H1 (cell line): Measurements from ENCODE around the gene IL26. TPM values are rescaled to one million over a fixed set of nuclear protein-coding genes. Genes with fewer than 3 reads are reported as not detected.

Experiments
- CEBPB ChIP-seq: IDR thresholded peaks from 2 replicates; pipeline ENCODE4 v1.6.1; 2012; ENCODE audit warnings: low read depth, low read length
- GABPA ChIP-seq: IDR thresholded peaks from 2 replicates; pipeline ENCODE4 v1.6.1; 2011; ENCODE audit warnings: mild to moderate bottlenecking, low read length, moderate library complexity, borderline replicate concordance; ENCODE audit not compliant: insufficient read depth
- HDAC2 ChIP-seq, 2 experiments: fragments of 300-600 bp in 1 of 2; sonication (generic) in 1 of 2; IDR thresholded peaks; 2 replicates each; pipeline ENCODE4 v1.6.1; 2011 to 2012; ENCODE audit warnings: low read depth in 2 of 2, low read length in 2 of 2, mild to moderate bottlenecking in 2 of 2, moderate library complexity in 2 of 2, borderline replicate concordance in 1 of 2, inconsistent platforms in 1 of 2
- KDM5A ChIP-seq: fragments of 200-600 bp; IDR thresholded peaks from 2 replicates; pipeline ENCODE4 v1.7.1; 2012; ENCODE audit warnings: mild to moderate bottlenecking, low read length, inconsistent platforms, mixed read lengths
- POLR2AphosphoS5 ChIP-seq: IDR thresholded peaks from 2 replicates; pipeline ENCODE4 v1.6.1; 2011; ENCODE audit warnings: low read depth, low read length
- polyA plus RNA-seq, 7 experiments: library from polyadenylated mRNA; depleted of rRNA in 3 of 7; stranded (reverse) in 5 of 7; unstranded in 2 of 7; fragments of >200 nt in 5 of 7; fragments of 200-250 nt in 2 of 7; gene quantifications; 1 replicate in 5 of 7; 2 replicates in 1 of 7; 4 replicates in 1 of 7; pipeline versions ENCODE4 v1.2.1 to v1.2.3, GENCODE V29; 2011 to 2013; ENCODE audit warnings: missing spikeins in 2 of 7, mixed read lengths in 2 of 7
- total RNA-seq: library from RNA; stranded (reverse); fragmentation: NEBNext Ultra II Directional; extraction: Animal tissue kit (Norgen Biotek cat#: 25700); gene quantifications from 2 replicates; pipeline ENCODE4 v1.2.1, GENCODE V29; 2021
- TF ChIP-seq, protein P1 (sequence below): fragments of 300-600 bp; sonication (generic); IDR thresholded peaks from 2 replicates; pipeline ENCODE4 v1.7.1; 2012; ENCODE audit warnings: low read length, moderate library complexity, mild to moderate bottlenecking, inconsistent platforms; ENCODE audit not compliant: insufficient replicate concordance
- TF ChIP-seq, protein P2 (sequence below): IDR thresholded peaks from 2 replicates; pipeline ENCODE4 v1.6.1; 2012; ENCODE audit warnings: inconsistent platforms
- TF ChIP-seq, protein P3 (sequence below), 3 experiments: IDR thresholded peaks; 1 replicate in 2 of 3; 2 replicates in 1 of 3; pipeline versions ENCODE4 v1.5.1 to v1.6.1; 2011; ENCODE audit warnings: low read length in 3 of 3, mild to moderate bottlenecking in 3 of 3, inconsistent platforms in 2 of 3, low read depth in 1 of 3, moderate library complexity in 1 of 3; ENCODE audit not compliant: insufficient read depth in 1 of 3; ENCODE audit errors: control extremely low read depth in 1 of 3

The IL26 gene
- total and polyA plus RNA-seq, 2 of the 8 experiments (the other 6 are each of a cell fraction or from before 2014, with no cell fraction given): not detected

DNA sequence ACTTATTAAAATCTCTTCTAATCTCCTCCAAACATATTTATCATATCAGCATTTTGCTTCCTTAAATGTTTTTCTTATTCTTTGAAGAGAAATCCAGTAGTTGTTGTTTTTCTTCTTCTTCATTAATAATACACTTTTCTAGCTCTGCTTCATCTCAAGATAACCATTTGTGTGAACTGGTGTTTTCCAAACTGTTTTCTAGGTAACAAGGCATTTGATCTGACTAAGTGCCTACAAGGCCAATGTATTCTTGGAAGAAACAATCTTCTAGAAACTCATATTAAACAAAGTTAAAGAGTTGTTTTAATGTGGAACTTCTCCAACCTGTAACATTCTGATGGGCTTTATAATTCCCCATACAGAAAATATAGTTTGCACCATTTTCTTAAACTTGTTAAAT lies 35.3 kb downstream of the IL26 start (continued):
- TF ChIP-seq, protein P1, sequence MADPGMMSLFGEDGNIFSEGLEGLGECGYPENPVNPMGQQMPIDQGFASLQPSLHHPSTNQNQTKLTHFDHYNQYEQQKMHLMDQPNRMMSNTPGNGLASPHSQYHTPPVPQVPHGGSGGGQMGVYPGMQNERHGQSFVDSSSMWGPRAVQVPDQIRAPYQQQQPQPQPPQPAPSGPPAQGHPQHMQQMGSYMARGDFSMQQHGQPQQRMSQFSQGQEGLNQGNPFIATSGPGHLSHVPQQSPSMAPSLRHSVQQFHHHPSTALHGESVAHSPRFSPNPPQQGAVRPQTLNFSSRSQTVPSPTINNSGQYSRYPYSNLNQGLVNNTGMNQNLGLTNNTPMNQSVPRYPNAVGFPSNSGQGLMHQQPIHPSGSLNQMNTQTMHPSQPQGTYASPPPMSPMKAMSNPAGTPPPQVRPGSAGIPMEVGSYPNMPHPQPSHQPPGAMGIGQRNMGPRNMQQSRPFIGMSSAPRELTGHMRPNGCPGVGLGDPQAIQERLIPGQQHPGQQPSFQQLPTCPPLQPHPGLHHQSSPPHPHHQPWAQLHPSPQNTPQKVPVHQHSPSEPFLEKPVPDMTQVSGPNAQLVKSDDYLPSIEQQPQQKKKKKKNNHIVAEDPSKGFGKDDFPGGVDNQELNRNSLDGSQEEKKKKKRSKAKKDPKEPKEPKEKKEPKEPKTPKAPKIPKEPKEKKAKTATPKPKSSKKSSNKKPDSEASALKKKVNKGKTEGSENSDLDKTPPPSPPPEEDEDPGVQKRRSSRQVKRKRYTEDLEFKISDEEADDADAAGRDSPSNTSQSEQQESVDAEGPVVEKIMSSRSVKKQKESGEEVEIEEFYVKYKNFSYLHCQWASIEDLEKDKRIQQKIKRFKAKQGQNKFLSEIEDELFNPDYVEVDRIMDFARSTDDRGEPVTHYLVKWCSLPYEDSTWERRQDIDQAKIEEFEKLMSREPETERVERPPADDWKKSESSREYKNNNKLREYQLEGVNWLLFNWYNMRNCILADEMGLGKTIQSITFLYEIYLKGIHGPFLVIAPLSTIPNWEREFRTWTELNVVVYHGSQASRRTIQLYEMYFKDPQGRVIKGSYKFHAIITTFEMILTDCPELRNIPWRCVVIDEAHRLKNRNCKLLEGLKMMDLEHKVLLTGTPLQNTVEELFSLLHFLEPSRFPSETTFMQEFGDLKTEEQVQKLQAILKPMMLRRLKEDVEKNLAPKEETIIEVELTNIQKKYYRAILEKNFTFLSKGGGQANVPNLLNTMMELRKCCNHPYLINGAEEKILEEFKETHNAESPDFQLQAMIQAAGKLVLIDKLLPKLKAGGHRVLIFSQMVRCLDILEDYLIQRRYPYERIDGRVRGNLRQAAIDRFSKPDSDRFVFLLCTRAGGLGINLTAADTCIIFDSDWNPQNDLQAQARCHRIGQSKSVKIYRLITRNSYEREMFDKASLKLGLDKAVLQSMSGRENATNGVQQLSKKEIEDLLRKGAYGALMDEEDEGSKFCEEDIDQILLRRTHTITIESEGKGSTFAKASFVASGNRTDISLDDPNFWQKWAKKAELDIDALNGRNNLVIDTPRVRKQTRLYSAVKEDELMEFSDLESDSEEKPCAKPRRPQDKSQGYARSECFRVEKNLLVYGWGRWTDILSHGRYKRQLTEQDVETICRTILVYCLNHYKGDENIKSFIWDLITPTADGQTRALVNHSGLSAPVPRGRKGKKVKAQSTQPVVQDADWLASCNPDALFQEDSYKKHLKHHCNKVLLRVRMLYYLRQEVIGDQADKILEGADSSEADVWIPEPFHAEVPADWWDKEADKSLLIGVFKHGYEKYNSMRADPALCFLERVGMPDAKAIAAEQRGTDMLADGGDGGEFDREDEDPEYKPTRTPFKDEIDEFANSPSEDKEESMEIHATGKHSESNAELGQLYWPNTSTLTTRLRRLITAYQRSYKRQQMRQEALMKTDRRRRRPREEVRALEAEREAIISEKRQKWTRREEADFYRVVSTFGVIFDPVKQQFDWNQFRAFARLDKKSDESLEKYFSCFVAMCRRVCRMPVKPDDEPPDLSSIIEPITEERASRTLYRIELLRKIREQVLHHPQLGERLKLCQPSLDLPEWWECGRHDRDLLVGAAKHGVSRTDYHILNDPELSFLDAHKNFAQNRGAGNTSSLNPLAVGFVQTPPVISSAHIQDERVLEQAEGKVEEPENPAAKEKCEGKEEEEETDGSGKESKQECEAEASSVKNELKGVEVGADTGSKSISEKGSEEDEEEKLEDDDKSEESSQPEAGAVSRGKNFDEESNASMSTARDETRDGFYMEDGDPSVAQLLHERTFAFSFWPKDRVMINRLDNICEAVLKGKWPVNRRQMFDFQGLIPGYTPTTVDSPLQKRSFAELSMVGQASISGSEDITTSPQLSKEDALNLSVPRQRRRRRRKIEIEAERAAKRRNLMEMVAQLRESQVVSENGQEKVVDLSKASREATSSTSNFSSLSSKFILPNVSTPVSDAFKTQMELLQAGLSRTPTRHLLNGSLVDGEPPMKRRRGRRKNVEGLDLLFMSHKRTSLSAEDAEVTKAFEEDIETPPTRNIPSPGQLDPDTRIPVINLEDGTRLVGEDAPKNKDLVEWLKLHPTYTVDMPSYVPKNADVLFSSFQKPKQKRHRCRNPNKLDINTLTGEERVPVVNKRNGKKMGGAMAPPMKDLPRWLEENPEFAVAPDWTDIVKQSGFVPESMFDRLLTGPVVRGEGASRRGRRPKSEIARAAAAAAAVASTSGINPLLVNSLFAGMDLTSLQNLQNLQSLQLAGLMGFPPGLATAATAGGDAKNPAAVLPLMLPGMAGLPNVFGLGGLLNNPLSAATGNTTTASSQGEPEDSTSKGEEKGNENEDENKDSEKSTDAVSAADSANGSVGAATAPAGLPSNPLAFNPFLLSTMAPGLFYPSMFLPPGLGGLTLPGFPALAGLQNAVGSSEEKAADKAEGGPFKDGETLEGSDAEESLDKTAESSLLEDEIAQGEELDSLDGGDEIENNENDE: no peak
- TF ChIP-seq CEBPB (no peak), HDAC2 (IDR thresholded peaks at IDR 0.05; ENCODE audit: borderline replicate concordance in 1 of 2, low read depth in 2 of 2, low read length in 2 of 2) (no peak), GABPA (no peak), POLR2AphosphoS5 (no peak), KDM5A (no peak)
- TF ChIP-seq, protein P2, sequence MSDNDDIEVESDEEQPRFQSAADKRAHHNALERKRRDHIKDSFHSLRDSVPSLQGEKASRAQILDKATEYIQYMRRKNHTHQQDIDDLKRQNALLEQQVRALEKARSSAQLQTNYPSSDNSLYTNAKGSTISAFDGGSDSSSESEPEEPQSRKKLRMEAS: no peak
- TF ChIP-seq, protein P3, sequence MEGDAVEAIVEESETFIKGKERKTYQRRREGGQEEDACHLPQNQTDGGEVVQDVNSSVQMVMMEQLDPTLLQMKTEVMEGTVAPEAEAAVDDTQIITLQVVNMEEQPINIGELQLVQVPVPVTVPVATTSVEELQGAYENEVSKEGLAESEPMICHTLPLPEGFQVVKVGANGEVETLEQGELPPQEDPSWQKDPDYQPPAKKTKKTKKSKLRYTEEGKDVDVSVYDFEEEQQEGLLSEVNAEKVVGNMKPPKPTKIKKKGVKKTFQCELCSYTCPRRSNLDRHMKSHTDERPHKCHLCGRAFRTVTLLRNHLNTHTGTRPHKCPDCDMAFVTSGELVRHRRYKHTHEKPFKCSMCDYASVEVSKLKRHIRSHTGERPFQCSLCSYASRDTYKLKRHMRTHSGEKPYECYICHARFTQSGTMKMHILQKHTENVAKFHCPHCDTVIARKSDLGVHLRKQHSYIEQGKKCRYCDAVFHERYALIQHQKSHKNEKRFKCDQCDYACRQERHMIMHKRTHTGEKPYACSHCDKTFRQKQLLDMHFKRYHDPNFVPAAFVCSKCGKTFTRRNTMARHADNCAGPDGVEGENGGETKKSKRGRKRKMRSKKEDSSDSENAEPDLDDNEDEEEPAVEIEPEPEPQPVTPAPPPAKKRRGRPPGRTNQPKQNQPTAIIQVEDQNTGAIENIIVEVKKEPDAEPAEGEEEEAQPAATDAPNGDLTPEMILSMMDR (IDR thresholded peaks at IDR 0.05; ENCODE audit: control extremely low read depth in 1 of 3, insufficient read depth in 1 of 3, low read depth in 1 of 3, low read length in 3 of 3): no peak
